HCT116 (cell line): ENCODE results near the gene C9orf50.

Experiments
- CTCF ChIP-seq, 3 experiments: fragments of 200-600 bp in 1 of 3; sonication (generic) in 1 of 3; IDR thresholded peaks in 2 of 3; conservative IDR thresholded peaks in 1 of 3; 2 replicates each; pipeline ENCODE4 v1.5.1; 2012 to 2017; ENCODE audit warnings: low read depth in 2 of 3, low read length in 2 of 3, antibody characterized with exemption in 1 of 3, borderline replicate concordance in 1 of 3, control low read depth in 1 of 3, mild to moderate bottlenecking in 1 of 3, mixed read lengths in 1 of 3, mixed run types in 1 of 3, moderate library complexity in 1 of 3; ENCODE audit not compliant: insufficient read depth in 1 of 3
- EZH2 ChIP-seq: fragments of 200-600 bp; sonication (generic); IDR thresholded peaks from 2 replicates; pipeline ENCODE4 v1.6.1; 2017; ENCODE audit warnings: antibody characterized with exemption, mixed run types
- EZH2phosphoT487 ChIP-seq: fragments of 200-600 bp; IDR thresholded peaks from 2 replicates; pipeline ENCODE4 v1.6.1; 2018; ENCODE audit warnings: antibody characterized with exemption, borderline replicate concordance
- POLR2A ChIP-seq: IDR thresholded peaks from 2 replicates; pipeline ENCODE4 v1.7.0; 2011; ENCODE audit warnings: borderline replicate concordance; ENCODE audit not compliant: insufficient read depth, insufficient read length; ENCODE audit errors: extremely low read depth
- POLR2AphosphoS5 ChIP-seq: IDR thresholded peaks from 2 replicates; pipeline ENCODE4 v1.6.1; 2011; ENCODE audit warnings: mild to moderate bottlenecking, low read depth, low read length, moderate library complexity
- RAD21 ChIP-seq: IDR thresholded peaks from 2 replicates; pipeline ENCODE4 v1.6.1; 2012; ENCODE audit warnings: low read depth, mild to moderate bottlenecking
- REST ChIP-seq: IDR thresholded peaks from 2 replicates; pipeline ENCODE4 v1.6.1; 2012; ENCODE audit warnings: low read depth
- SIN3A ChIP-seq: IDR thresholded peaks from 2 replicates; pipeline ENCODE4 v1.6.1; 2012; ENCODE audit warnings: low read depth
- ZNF274 ChIP-seq: fragments of 200-500 bp; sonication (Bioruptor generic); IDR thresholded peaks from 2 replicates; pipeline ENCODE4 v1.6.1; 2014; ENCODE audit warnings: mild to moderate bottlenecking, low read depth, low read length, inconsistent platforms

GRCh38 chr9:129656795-129657390, 36.0 kb upstream of the C9orf50 start:
- no peak for TF ChIP-seq ZNF274
- no peak for TF ChIP-seq POLR2AphosphoS5
- no peak for TF ChIP-seq EZH2
- no peak for TF ChIP-seq CTCF (IDR thresholded peaks at IDR 0.05 in 2 of 3, conservative IDR thresholded peaks at IDR 0.05 in 1 of 3; ENCODE audit: borderline replicate concordance in 1 of 3, insufficient read depth in 1 of 3, low read depth in 2 of 3, low read length in 2 of 3)
- TF ChIP-seq POLR2A, result no peak
- TF ChIP-seq RAD21, result no peak
- no peak for TF ChIP-seq EZH2phosphoT487
- no peak for TF ChIP-seq SIN3A
- no peak for TF ChIP-seq REST
